Activated naive CD4-positive, alpha-beta T cell treated with anti-CD3 and anti-CD28 coated beads, Interleukin-2, amount 50 U/mL, for 24 hours (primary cell): ENCODE measurements around the gene NCK2.
A peak's percentile ranks its signal among the peaks of the same experiment; 100 is the strongest.
"Not testable (repeated sequence)": the region's sequence is repeated elsewhere in the genome, so short reads cannot be mapped to it uniquely, and the experiment has no call there.

Experiments used
- H3K27ac Mint-ChIP-seq: one replicate; pipeline ENCODE4 v1.8.0; 2021; ENCODE audit warnings: mild to moderate bottlenecking, mixed read lengths
- H3K27me3 Mint-ChIP-seq: one replicate; pipeline ENCODE4 v1.8.0; 2021; ENCODE audit warnings: mixed read lengths
- H3K36me3 Mint-ChIP-seq: one replicate; pipeline ENCODE4 v1.8.0; 2021; ENCODE audit warnings: mixed read lengths
- H3K4me1 Mint-ChIP-seq: one replicate; pipeline ENCODE4 v1.8.0; 2021; ENCODE audit warnings: mixed read lengths
- H3K4me3 Mint-ChIP-seq: one replicate; pipeline ENCODE4 v1.8.0; 2021; ENCODE audit warnings: mild to moderate bottlenecking, mixed read lengths
- H3K9me3 Mint-ChIP-seq: one replicate; pipeline ENCODE4 v1.8.0; 2021; ENCODE audit warnings: mixed read lengths

NCK2 gene

GRCh38 chr2:105746177-105747080 is 1.7 kb downstream of the NCK2 start:
- H3K36me3 Mint-ChIP-seq: peaks cover 21% of the 10 kb centered on the region
- H3K4me3 Mint-ChIP-seq: peak overlapping the region; percentile 94
- H3K9me3 Mint-ChIP-seq: no peaks in the 10 kb centered on the region
- peaks cover 76% of the 10 kb centered on the region for H3K4me1 Mint-ChIP-seq
- H3K27ac Mint-ChIP-seq: peak overlapping the region; percentile 100
- H3K27me3 Mint-ChIP-seq: no peaks in the 10 kb centered on the region

DNA sequence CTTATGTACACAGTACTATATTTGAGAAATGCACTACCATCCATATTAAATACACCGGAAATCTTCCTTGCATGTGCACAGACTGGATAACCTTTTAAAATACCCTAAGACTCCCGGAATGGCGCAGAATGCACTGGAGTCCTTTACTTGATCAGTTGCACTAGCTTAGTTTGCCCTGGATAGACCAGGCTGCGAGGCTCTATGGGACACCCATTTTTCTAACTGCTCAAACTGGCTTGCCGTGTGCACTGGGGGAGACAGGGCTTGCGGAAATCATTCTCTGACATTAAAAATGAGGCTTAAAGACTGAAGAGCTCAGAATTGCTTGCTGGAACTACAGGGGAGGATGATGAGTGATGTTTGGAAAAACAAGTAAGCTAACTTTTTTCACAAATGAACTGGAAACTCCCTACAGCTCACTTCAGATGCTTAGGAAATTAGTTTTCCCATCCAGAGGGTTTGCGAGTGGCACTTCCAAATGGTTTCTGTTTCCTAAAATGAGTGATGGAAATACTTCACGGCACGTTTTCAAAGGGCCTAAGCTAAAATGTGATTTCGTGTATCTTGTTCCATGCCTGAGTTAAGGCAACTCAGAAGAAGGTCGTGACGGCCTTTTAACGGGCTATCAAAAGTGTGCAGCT is 2.7 kb downstream of the NCK2 start:
- Mint-ChIP-seq H3K4me3 (peak overlapping the region; percentile 94), H3K9me3 (no peaks in the 10 kb centered on the region), H3K27ac (peak overlapping the region; percentile 100), H3K36me3 (peaks cover 23% of the 10 kb centered on the region), H3K27me3 (no peaks in the 10 kb centered on the region), H3K4me1 (peaks cover 74% of the 10 kb centered on the region)

DNA sequence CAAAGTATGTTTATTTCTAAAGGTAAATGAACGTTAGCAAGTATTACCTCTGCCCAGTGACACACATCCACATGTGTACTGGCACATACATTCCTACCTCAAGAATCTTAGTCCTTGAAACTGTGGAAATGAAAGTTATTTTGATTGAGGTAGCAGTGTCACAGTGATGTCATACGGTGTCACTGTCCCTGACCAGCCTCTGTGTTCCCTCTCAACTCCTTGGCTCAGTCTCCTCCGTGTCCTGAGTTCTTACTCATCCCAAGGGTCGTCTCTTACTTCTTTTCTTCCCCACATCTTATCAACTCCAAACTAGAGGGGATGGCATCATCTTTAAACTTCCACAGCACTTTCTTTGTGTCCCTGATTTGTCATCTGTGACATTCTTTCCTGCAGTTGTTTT is 3.3 kb downstream of the NCK2 start:
- H3K27me3 Mint-ChIP-seq: no peaks in the 10 kb centered on the region
- H3K4me1 Mint-ChIP-seq: peaks cover 74% of the 10 kb centered on the region
- peak overlapping the region; percentile 94 for H3K4me3 Mint-ChIP-seq

DNA sequence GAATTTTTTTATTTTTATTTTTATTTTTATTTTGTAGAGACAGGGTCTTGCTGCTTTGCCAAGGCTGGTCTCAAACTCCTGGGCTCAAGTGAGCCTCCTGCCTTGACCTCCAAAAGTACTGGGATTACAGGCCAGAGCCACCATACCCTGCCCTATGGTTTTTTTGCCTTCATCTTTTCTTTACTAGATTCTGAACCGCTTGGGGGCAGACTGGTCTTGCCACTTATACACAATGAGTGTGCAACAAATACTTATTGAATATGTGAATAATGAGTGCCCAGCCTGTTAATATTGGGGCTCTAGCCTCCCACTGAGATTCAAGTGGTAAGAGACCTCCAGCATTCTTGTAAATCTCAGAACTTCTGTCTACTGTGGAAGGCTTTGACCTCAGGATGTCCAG is 3.9 kb downstream of the NCK2 start:
- no peaks in the 10 kb centered on the region for H3K9me3 Mint-ChIP-seq
- H3K36me3 Mint-ChIP-seq: peaks cover 25% of the 10 kb centered on the region
- peaks cover 74% of the 10 kb centered on the region for H3K4me1 Mint-ChIP-seq
- no peaks in the 10 kb centered on the region for H3K27me3 Mint-ChIP-seq
- peak overlapping the region; percentile 100 for H3K27ac Mint-ChIP-seq
- H3K4me3 Mint-ChIP-seq: peak overlapping the region; percentile 66

More for the DNA sequence above, 3.3 kb downstream of the NCK2 start:
- H3K27ac Mint-ChIP-seq: peak overlapping the region; percentile 100
- H3K9me3 Mint-ChIP-seq: no peaks in the 10 kb centered on the region
- H3K36me3 Mint-ChIP-seq: peaks cover 25% of the 10 kb centered on the region

DNA sequence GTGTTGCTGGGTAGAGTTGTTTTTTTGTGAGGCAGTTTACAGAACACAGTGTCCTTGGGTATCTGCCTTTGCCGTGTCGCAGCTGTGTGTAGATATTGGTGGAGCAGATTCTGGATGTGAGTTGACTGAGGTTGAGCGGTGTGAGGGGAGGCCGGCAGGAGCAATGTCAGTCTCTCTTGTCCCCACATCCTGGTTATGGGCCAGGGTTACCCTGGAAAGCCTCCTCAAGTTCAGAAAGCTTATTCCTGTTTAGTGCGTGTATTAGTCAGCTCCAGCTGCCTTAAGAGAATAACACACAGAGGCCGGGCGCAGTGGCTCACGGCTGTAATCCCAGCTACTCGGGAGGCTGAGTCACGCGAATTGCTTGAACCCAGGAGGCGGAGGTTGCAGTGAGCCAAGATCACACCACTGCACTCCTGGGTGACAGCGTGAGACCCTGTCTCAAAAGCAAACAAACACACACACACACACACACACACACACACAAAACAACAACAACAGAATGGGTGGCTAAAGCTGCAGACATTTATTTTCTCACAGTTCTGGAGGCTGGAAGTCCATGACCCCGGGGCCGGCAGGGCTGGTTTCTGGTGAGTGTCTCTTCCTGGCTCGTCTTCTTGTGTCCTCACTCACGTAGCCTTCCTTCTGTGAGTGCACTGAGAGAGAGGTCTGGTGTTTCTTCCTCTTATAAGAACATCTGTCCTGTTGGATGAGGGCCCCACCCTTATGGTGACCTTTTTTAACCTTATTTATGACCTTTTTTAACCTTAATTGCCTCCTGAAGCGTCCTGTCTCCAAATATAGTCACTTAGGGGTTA is 5.1 kb downstream of the NCK2 start:
- Mint-ChIP-seq H3K4me1 (peaks cover 79% of the 10 kb centered on the region), H3K36me3 (peaks cover 25% of the 10 kb centered on the region), H3K9me3 (no peaks in the 10 kb centered on the region), H3K27ac (peak overlapping the region; percentile 100), H3K27me3 (no peaks in the 10 kb centered on the region), H3K4me3 (peak overlapping the region; percentile 66)

GRCh38 chr2:105750735-105751134 is 6.0 kb downstream of the NCK2 start:
- no peaks in the 10 kb centered on the region for H3K27me3 Mint-ChIP-seq
- H3K36me3 Mint-ChIP-seq: peaks cover 25% of the 10 kb centered on the region
- H3K9me3 Mint-ChIP-seq: no peaks in the 10 kb centered on the region
- peak overlapping the region; percentile 100 for H3K27ac Mint-ChIP-seq
- H3K4me1 Mint-ChIP-seq: peaks cover 88% of the 10 kb centered on the region
- peak overlapping the region; percentile 66 for H3K4me3 Mint-ChIP-seq

GRCh38 chr2:105751272-105751671 is 6.6 kb downstream of the NCK2 start:
- no peaks in the 10 kb centered on the region for H3K9me3 Mint-ChIP-seq
- H3K4me3 Mint-ChIP-seq: peak overlapping the region; percentile 66
- peaks cover 25% of the 10 kb centered on the region for H3K36me3 Mint-ChIP-seq

DNA sequence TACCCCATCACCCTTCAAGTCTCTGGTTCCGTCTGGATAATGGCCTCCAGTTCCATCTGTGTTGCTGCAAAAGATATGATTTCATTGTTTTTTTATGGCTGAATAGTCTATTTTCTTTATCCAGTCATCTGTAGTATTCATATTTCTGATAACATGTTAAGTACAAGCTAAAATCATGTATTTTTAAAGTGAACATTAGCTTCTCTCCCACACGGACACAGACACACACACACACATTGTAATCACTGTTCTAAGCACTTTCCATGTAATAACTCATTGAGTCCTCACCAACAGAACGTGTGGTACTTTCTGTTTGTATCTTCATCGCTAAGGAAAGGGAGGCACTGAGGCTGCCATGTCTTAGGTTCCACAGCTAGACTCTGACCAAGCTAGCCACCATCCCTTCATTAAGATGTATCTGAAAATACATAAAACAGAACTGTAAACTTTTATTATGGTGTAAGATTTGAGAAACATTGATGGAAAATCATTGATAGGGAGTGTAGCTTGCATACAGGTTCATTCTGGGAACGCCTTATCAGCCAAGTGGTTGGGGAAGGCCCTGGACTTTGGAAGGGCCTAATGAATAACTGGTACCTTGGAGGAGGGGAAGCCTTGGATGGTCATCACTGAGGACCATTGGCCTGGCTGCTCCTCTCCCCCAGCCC is 8.1 kb downstream of the NCK2 start:
- Mint-ChIP-seq H3K4me3 (peak overlapping the region; percentile 72), H3K27ac (peak overlapping the region; percentile 93), H3K27me3 (no peaks in the 10 kb centered on the region), H3K36me3 (peaks cover 21% of the 10 kb centered on the region), H3K9me3 (no peaks in the 10 kb centered on the region), H3K4me1 (peaks cover 96% of the 10 kb centered on the region)

More at GRCh38 chr2:105751272-105751671, 6.6 kb downstream of the NCK2 start:
- Mint-ChIP-seq H3K27ac (peak overlapping the region; percentile 100), H3K4me1 (peaks cover 93% of the 10 kb centered on the region), H3K27me3 (no peaks in the 10 kb centered on the region)

DNA sequence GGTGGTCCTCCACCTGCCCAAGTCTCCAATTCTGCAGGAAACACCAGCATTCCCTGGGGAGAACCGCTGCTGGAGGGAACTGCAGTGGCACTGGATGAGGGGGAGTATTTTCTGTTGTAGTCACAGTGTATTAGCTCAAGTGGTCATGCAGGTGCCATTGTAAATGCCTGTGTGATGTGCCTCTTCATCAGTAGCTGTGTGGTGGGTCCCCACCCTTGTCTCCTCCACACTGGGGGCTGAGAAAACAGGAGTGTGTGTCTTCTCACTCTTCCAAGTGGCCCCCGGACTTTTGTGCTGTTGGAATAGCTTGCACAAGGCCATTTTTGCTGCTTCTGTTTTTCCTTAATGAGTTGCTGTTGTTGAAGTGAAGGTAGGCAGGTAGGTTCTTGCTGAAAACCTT is 8.7 kb downstream of the NCK2 start:
- peaks cover 95% of the 10 kb centered on the region for H3K4me1 Mint-ChIP-seq
- no peaks in the 10 kb centered on the region for H3K27me3 Mint-ChIP-seq
- peaks cover 21% of the 10 kb centered on the region for H3K36me3 Mint-ChIP-seq
- H3K9me3 Mint-ChIP-seq: no peaks in the 10 kb centered on the region
- peak overlapping the region; percentile 72 for H3K4me3 Mint-ChIP-seq
- H3K27ac Mint-ChIP-seq: peak overlapping the region; percentile 93

- Mint-ChIP-seq H3K9me3 (no peaks in the 10 kb centered on the region), H3K4me1 (peaks cover 97% of the 10 kb centered on the region), H3K4me3 (peak overlapping the region; percentile 72), H3K27me3 (no peaks in the 10 kb centered on the region), H3K36me3 (peaks cover 25% of the 10 kb centered on the region), H3K27ac (peak overlapping the region; percentile 93)
Measured at GRCh38 chr2:105754011-105754410, 9.3 kb downstream of the NCK2 start.

DNA sequence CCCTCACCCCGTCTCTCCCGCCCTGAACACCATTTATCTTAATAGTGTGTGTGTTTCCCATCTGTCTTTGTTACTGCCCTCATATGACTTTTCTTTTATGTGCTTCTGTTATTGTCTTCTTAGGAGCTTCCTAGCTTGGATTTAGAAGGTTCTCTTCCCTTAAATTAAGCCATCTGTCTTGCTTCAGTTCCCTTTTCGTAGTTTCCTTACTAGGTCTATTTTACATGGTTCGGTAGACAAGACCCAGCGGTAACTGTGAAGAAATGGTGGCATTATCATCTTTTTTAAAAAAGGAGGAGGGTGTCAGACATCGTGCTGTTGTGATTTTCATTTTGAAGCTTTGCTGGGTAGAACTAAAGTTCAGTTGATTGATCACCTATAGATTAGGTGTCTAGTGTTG is 10.3 kb downstream of the NCK2 start:
- Mint-ChIP-seq H3K27me3 (no peaks in the 10 kb centered on the region), H3K4me3 (peak overlapping the region; percentile 72), H3K4me1 (peaks cover 97% of the 10 kb centered on the region), H3K36me3 (peaks cover 24% of the 10 kb centered on the region), H3K27ac (peak overlapping the region; percentile 93), H3K9me3 (no peaks in the 10 kb centered on the region)

DNA sequence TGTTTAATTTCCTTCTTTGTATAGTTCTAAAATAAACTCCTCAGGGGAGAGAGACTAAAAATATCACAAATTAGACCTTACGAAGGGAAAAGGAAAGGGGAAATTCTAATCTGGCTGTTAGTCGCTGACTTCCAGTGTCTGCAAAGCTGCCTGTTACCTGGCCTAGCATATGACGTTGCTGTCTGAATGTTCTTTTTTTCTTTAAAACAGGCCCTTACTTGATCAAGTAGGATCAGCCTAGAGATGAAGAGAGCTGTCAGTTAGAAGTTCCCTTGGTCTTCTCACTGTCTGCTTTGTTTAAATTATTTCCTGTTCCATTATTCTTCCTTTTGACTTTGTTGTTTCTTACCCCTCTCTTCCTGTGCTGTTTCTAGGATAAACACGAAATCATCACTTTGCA is 11.2 kb downstream of the NCK2 start:
- H3K4me1 Mint-ChIP-seq: peaks cover 97% of the 10 kb centered on the region
- no peaks in the 10 kb centered on the region for H3K27me3 Mint-ChIP-seq
- H3K36me3 Mint-ChIP-seq: peaks cover 19% of the 10 kb centered on the region
- H3K27ac Mint-ChIP-seq: peak overlapping the region; percentile 93
- peak overlapping the region; percentile 72 for H3K4me3 Mint-ChIP-seq
- H3K9me3 Mint-ChIP-seq: no peaks in the 10 kb centered on the region

DNA sequence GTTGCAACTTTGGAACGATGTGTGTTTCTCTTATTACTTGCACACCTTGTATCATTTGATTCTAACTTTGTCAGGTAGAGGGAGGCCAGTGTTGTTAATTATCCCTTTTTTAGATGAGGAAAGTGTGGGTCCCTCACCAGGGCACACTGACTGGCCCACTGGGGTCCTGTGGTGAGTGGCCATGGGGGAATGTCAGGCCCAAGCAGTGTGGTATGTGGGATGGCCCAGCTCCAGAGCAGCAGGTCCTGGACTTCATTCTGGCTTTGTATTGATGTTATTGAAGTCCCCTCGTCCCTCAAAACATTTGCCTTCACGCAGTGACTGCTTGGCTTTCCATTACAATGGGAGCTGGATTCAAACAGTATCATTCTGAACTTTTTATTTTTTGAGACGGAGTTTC is 11.7 kb downstream of the NCK2 start:
- Mint-ChIP-seq H3K4me1 (peaks cover 97% of the 10 kb centered on the region), H3K27ac (peak overlapping the region; percentile 93), H3K4me3 (peak overlapping the region; percentile 72), H3K36me3 (peaks cover 14% of the 10 kb centered on the region), H3K9me3 (no peaks in the 10 kb centered on the region), H3K27me3 (no peaks in the 10 kb centered on the region)

DNA sequence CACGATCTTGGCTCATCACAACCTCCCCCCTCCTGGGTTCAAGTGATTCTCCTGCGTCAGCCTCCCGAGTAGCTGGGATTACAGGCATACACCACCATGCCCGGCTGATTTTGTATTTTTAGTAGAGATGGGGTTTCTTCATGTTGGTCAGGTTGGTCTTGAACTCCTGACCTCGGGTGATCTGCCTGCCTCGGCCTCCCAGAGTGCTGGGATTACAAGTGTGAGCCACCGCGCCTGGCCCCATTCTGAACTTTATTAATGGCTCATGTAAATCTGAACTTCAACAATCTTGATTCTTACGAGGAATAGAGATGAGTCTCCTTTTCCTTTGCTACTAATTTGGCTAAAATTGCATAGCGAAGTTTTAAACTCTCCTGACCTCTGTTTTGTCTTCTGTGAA is 12.2 kb downstream of the NCK2 start:
- Mint-ChIP-seq H3K36me3 (peaks cover 14% of the 10 kb centered on the region), H3K4me3 (peak overlapping the region; percentile 49), H3K27ac (peak overlapping the region; percentile 97), H3K4me1 (peaks cover 97% of the 10 kb centered on the region)
- H3K27me3 Mint-ChIP-seq, H3K9me3 Mint-ChIP-seq: not testable (repeated sequence)

DNA sequence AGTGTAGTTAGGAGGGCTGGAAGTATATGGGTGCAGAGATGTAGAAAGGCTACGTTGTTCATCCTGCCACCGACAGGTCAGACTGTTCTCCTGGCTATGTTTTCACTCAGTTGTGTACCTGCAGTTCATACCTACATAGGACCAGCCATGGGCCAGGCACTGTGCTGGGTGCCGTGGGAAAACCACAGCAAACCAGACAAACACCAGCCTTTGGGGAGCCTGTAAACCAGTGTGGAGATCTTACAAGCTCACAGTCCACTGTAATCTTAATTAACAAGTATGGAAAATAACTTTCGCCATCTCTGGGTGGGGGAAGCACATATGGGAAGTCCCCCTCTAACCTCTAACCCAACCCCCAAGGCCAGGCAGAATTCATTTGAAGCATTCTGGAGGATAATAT is 12.7 kb downstream of the NCK2 start:
- Mint-ChIP-seq H3K4me1 (peaks cover 99% of the 10 kb centered on the region), H3K36me3 (peaks cover 14% of the 10 kb centered on the region), H3K27me3 (no peaks in the 10 kb centered on the region), H3K4me3 (peak overlapping the region; percentile 49), H3K27ac (peak overlapping the region; percentile 97), H3K9me3 (no peaks in the 10 kb centered on the region)
